Measurements from ENCODE around the gene TLX2. TPM values are rescaled to one million over a fixed set of nuclear protein-coding genes. Genes with fewer than 3 reads are reported as not detected.

Gene TLX2
- total and polyA plus RNA-seq, 2 of the 13 experiments (the other 11 are each of a cell fraction or from before 2014, with no cell fraction given): 0.05 to 0.20 TPM

DNA sequence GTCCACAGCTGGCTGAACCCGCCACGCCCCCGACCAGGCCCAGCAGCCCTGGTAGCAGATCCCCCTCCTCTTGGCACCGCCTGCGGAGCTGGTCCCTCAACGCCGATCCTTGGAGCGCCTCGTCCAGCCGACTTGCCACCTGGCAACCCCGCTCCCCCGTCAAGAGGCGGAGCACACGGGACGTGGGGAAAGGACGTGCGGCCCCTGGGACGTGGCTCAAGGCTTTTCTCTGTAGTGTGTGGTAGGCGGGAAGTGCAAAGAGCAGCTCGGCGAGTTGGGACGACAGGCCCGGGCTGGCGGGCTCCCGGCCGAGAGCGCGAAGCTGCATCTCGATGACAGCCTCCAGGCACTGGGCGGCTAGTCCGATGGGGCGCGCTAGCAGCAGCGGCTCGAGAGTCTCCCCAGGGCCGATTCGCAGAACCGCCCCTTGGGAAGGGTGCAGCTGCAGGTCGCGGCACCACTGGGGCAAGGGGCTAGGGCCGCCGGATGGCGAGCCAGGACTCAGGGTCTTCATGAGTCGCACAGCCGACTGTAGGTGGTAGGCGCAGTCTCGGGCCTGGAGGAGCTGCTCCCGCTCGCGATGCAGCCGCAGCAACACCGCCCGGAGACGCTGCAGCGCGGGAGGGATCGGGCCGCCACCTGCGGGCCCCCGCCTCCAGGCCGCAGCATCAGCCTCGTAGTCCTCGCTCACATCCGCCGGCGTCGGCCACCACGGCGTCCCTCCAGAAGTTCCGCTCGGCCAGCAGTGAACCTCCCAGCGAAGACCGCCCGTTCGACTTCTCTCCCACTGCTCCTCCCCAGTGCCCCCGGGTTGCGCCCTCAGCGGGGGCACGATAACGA is 32.1 kb upstream of the TLX2 start (continued):
- TF ChIP-seq RARA (CRISPR knock-in tag; IDR thresholded peaks at IDR 0.05) (no peak), CREBL2 (CRISPR knock-in tag; IDR thresholded peaks at IDR 0.05; ENCODE audit: borderline replicate concordance) (peak; percentile 84; the same call in 1 of the 2 replicates), HDAC6 (IDR thresholded peaks at IDR 0.05; ENCODE audit: low read depth, low read length) (no peak), ZNF879 (CRISPR knock-in tag; IDR thresholded peaks at IDR 0.05) (peak; percentile 57; the same call in 1 of the 2 replicates), ZNF468 (CRISPR knock-in tag; IDR thresholded peaks at IDR 0.05) (peak; percentile 45; the same call in 1 of the 2 replicates), ZKSCAN5 (CRISPR knock-in tag; IDR thresholded peaks at IDR 0.05) (no peak), ZNF446 (CRISPR knock-in tag; IDR thresholded peaks at IDR 0.05) (peak; percentile 21; the same call in 1 of the 2 replicates), ZNF800 (CRISPR knock-in tag; IDR thresholded peaks at IDR 0.05) (peak; percentile 86), KLF15 (CRISPR knock-in tag; IDR thresholded peaks at IDR 0.05; ENCODE audit: borderline replicate concordance) (no peak; the same call in 1 of the 2 replicates), ZNF441 (CRISPR knock-in tag; IDR thresholded peaks at IDR 0.05; ENCODE audit: borderline replicate concordance) (no peak), ZMYM3 (CRISPR knock-in tag; IDR thresholded peaks at IDR 0.05) (no peak), ETV5 (CRISPR knock-in tag; IDR thresholded peaks at IDR 0.05; ENCODE audit: borderline replicate concordance) (no peak), ZSCAN9 (CRISPR knock-in tag; IDR thresholded peaks at IDR 0.05; ENCODE audit: borderline replicate concordance) (no peak), MBNL3 (CRISPR knock-in tag; conservative IDR thresholded peaks at IDR 0.05) (no peak), SRSF4 (IDR thresholded peaks at IDR 0.05; ENCODE audit: low read depth, low read length, poor library complexity, severe bottlenecking) (no peak), SP4 (CRISPR knock-in tag; IDR thresholded peaks at IDR 0.05) (no peak)
- TF ChIP-seq, protein P1, sequence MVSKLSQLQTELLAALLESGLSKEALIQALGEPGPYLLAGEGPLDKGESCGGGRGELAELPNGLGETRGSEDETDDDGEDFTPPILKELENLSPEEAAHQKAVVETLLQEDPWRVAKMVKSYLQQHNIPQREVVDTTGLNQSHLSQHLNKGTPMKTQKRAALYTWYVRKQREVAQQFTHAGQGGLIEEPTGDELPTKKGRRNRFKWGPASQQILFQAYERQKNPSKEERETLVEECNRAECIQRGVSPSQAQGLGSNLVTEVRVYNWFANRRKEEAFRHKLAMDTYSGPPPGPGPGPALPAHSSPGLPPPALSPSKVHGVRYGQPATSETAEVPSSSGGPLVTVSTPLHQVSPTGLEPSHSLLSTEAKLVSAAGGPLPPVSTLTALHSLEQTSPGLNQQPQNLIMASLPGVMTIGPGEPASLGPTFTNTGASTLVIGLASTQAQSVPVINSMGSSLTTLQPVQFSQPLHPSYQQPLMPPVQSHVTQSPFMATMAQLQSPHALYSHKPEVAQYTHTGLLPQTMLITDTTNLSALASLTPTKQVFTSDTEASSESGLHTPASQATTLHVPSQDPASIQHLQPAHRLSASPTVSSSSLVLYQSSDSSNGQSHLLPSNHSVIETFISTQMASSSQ (IDR thresholded peaks at IDR 0.05; ENCODE audit: low read depth): no peak
- TF ChIP-seq, protein P1 (CRISPR knock-in tag; IDR thresholded peaks at IDR 0.05; ENCODE audit: borderline replicate concordance): 0 out of 2 replicates have a peak, but pooled peaks have one; percentile 1
- TF ChIP-seq, protein P2, sequence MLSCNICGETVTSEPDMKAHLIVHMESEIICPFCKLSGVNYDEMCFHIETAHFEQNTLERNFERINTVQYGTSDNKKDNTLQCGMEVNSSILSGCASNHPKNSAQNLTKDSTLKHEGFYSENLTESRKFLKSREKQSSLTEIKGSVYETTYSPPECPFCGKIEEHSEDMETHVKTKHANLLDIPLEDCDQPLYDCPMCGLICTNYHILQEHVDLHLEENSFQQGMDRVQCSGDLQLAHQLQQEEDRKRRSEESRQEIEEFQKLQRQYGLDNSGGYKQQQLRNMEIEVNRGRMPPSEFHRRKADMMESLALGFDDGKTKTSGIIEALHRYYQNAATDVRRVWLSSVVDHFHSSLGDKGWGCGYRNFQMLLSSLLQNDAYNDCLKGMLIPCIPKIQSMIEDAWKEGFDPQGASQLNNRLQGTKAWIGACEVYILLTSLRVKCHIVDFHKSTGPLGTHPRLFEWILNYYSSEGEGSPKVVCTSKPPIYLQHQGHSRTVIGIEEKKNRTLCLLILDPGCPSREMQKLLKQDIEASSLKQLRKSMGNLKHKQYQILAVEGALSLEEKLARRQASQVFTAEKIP (CRISPR knock-in tag; IDR thresholded peaks at IDR 0.05; ENCODE audit: borderline replicate concordance): no peak
- TF ChIP-seq, protein P3, sequence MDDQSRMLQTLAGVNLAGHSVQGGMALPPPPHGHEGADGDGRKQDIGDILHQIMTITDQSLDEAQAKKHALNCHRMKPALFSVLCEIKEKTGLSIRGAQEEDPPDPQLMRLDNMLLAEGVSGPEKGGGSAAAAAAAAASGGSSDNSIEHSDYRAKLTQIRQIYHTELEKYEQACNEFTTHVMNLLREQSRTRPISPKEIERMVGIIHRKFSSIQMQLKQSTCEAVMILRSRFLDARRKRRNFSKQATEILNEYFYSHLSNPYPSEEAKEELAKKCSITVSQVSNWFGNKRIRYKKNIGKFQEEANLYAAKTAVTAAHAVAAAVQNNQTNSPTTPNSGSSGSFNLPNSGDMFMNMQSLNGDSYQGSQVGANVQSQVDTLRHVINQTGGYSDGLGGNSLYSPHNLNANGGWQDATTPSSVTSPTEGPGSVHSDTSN (CRISPR knock-in tag; IDR thresholded peaks at IDR 0.05; ENCODE audit: borderline replicate concordance): no peak

Measured in HepG2 (cell line).